ENCODE measurements around the gene LMAN2L.

LMAN2L gene

GRCh38 chr2:96767135-96767871 lies 27.4 kb upstream of the LMAN2L start:
- no peak for TF ChIP-seq POLR2A (IDR thresholded peaks at IDR 0.05; ENCODE audit: low read depth, low read length)
- FAIRE-seq = no peak
- no peak for DNase-seq (ENCODE audit: insufficient read length, low spot score)

GRCh38 chr2:96764253-96764637 lies 24.4 kb upstream of the LMAN2L start:
- FAIRE-seq (no peak), DNase-seq (ENCODE audit: insufficient read length, low spot score) (no peak)
- no peak for TF ChIP-seq POLR2A (IDR thresholded peaks at IDR 0.05; ENCODE audit: low read depth, low read length)

- TF ChIP-seq POLR2A (IDR thresholded peaks at IDR 0.05; ENCODE audit: low read depth, low read length) = no peak
Observed at GRCh38 chr2:96763511-96764252, 23.8 kb upstream of the LMAN2L start.

GRCh38 chr2:96762529-96763311 lies 22.9 kb upstream of the LMAN2L start:
- FAIRE-seq = no peak
- no peak for DNase-seq (ENCODE audit: insufficient read length, low spot score)
- TF ChIP-seq POLR2A (IDR thresholded peaks at IDR 0.05; ENCODE audit: low read depth, low read length) = no peak

More at GRCh38 chr2:96763511-96764252, 23.8 kb upstream of the LMAN2L start:
- DNase-seq (ENCODE audit: insufficient read length, low spot score) (no peak), FAIRE-seq (no peak)

- DNase-seq (ENCODE audit: insufficient read length, low spot score) (no peak), FAIRE-seq (no peak)
Observed at GRCh38 chr2:96760986-96761832, 21.3 kb upstream of the LMAN2L start.

GRCh38 chr2:96760036-96760985 lies 20.4 kb upstream of the LMAN2L start, which contains the start of gene CNNM4:
Gene CNNM4, plus strand, starts transcription at chr2:96760902. Its CDS starts 98 bp downstream, at chr2:96761000.
- peak; percentile 97 for TF ChIP-seq POLR2A (IDR thresholded peaks at IDR 0.05; ENCODE audit: low read depth, low read length)
- no peak for FAIRE-seq
- peak; percentile 96 for DNase-seq (ENCODE audit: insufficient read length, low spot score)

More at GRCh38 chr2:96760986-96761832, 21.3 kb upstream of the LMAN2L start:
- TF ChIP-seq POLR2A (IDR thresholded peaks at IDR 0.05; ENCODE audit: low read depth, low read length) = no peak

GRCh38 chr2:96759548-96759947 lies 19.7 kb upstream of the LMAN2L start:
- no peak for TF ChIP-seq POLR2A (IDR thresholded peaks at IDR 0.05; ENCODE audit: low read depth, low read length)
- no peak for DNase-seq (ENCODE audit: insufficient read length, low spot score)
- FAIRE-seq = no peak

GRCh38 chr2:96758987-96759386 lies 19.1 kb upstream of the LMAN2L start:
- TF ChIP-seq POLR2A (IDR thresholded peaks at IDR 0.05; ENCODE audit: low read depth, low read length) = no peak
- FAIRE-seq (no peak), DNase-seq (ENCODE audit: insufficient read length, low spot score) (no peak)

GRCh38 chr2:96757477-96757860 lies 17.6 kb upstream of the LMAN2L start:
- DNase-seq (ENCODE audit: insufficient read length, low spot score) (no peak), FAIRE-seq (no peak)
- no peak for TF ChIP-seq POLR2A (IDR thresholded peaks at IDR 0.05; ENCODE audit: low read depth, low read length)

- DNase-seq (ENCODE audit: insufficient read length, low spot score) = no peak
- no peak for FAIRE-seq
- no peak for TF ChIP-seq POLR2A (IDR thresholded peaks at IDR 0.05; ENCODE audit: low read depth, low read length)
Observed at GRCh38 chr2:96756788-96757476, 17.1 kb upstream of the LMAN2L start.

GRCh38 chr2:96754317-96754716 lies 14.5 kb upstream of the LMAN2L start:
- no peak for TF ChIP-seq POLR2A (IDR thresholded peaks at IDR 0.05; ENCODE audit: low read depth, low read length)
- FAIRE-seq (no peak), DNase-seq (ENCODE audit: insufficient read length, low spot score) (no peak)
